ENCODE data around the gene PPM1J.

PPM1J gene

DNA sequence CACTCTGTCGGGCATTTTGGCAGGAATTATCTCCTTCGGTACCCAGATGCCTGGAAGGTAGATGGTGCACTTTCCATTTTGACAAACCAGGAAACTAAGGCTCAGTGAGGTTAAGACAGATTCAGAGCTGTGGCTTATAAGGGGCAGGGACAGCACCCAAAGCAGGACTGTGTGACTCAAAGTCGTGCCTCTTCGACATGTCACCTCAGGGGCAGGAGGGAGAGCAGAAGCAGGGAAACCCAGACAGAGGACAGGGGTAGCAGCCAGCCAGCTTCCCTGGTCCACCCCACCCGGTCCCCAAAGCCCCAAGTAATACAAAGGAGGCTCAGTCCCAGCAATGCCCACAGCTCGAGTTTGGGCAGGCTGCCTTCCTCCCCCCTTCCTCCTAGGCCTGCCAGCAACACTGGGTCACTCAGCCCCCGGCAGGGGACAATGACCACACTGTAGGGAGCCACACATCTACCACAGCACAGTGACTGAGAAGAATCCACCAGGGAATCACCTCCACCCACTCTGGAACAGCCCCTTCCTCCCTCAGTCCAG lies 10.7 kb downstream of the PPM1J start:
- no peak for DNase-seq (ENCODE audit: low read depth)

DNA sequence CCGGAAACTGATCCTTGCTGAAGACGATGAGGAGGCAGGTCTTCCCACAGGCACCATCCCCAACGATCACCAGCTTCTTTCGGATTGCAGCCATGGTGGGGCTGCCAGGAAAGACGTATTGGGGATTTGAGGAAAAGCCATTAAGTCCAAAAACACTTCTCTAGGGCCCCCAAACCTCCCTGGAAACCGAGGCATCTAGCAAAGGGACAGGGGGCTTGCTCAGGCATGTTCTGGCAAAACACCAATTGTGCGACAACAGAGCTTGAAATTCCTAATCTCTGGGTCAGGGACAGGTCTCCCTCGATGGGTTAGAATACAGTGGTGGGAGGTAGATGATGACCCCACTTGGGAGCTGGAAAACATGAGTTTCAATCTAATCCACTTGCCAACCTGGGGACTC lies 11.4 kb downstream of the PPM1J start:
- no peak for DNase-seq (ENCODE audit: low read depth)

GRCh38 chr1:112702420-112703261 lies 12.5 kb downstream of the PPM1J start:
- no peak for DNase-seq (ENCODE audit: low read depth)

DNA sequence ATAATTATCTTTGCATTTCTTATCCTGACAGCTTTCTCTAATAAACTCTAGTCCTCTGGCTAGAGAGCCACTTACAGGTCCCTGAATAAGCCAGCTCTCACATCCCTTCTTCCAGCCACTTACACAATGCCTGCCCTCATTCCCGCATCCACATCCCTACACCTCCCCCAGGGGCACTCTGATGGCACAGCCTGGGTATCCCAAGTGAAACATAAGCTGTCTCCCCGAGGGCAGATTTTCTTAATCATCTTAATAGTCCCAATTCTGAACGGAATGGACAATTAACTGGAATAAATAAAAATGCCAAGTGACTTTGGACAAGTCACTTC lies 13.1 kb downstream of the PPM1J start:
- DNase-seq (ENCODE audit: low read depth): no peak

DNA sequence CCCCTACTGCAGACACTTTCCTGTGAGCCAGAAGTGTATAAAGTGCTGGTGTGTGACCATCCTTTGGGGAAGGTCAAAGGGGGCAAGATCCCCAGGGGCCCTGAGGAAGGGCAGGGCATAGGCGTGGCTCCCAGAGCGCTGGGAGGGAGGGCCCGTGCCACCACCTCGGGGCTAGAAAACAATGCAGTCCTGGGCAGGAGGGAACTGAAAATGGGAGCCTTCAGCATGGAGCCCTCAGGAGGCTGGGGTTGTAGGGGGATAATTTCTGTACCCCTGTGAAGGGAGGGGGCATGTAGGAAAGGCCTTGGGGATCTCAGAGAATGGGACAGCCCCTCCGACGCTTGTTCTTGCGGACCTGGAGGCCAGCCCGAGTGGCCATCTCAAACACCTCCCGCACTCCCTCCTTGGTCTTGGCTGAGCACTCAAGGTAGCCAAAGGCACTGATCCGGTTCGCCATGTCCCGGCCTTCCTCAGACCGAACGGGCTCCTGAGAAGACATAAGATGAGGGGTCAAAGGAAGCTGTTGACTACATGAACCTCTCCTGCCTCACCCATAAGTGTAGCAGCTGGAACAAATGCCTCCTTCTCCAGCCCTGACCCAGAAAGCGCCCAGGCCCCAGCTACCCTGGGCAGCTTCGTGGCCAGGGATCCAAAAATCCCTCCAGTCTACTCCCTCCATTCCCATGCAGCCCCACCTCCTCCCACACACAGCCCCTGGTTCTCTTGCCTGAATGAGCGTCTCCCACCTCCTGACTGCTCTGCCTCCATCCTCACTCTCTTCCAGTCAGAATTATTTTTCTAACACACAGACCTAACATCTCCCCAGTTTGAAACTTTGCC lies 13.7 kb downstream of the PPM1J start:
- DNase-seq (ENCODE audit: low read depth): no peak

DNA sequence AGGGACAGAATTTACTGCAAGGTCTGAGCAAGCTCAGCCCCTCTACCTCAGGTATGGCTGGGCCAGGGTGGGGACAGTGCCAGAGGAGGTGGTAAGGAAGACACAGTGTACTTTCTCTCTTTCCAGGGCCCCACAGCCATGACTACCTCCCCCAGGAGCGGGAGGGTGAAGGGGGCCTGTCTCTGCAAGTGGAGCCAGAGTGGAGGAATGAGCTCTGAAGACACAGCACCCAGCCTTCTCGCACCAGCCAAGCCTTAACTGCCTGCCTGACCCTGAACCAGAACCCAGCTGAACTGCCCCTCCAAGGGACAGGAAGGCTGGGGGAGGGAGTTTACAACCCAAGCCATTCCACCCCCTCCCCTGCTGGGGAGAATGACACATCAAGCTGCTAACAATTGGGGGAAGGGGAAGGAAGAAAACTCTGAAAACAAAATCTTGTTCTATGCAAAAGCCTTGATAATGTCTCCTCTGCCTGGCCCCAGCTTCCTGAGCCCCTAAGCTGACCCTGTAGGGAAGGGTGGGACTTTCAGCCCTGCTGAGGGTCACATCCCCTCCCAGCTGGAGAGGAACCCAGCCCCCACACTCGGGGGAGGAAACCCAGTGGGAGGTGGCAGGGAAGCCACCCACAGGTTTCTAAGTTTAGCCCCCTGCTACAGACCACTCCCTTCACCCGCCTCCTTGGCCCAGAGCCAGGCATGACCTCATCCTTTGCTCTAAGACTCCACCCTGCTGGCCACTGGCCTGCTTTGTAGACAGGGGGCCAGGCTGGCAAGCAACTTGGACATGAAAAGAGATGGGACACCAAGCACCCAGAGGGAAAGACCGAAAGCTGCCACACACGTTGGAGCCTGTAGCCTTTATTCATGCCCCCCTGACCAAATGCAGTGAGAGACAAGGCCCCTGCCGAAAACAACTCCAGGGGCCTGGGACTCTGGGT lies 14.6 kb downstream of the PPM1J start:
- DNase-seq (ENCODE audit: low read depth): peak; percentile 96

- DNase-seq (ENCODE audit: low read depth): no peak
Measured at GRCh38 chr1:112699425-112700144, 15.5 kb downstream of the PPM1J start.

GRCh38 chr1:112698366-112699310 lies 16.5 kb downstream of the PPM1J start:
- no peak for DNase-seq (ENCODE audit: low read depth)

- DNase-seq (ENCODE audit: low read depth): no peak
Measured at GRCh38 chr1:112697781-112698201, 17.3 kb downstream of the PPM1J start.

- no peak for DNase-seq (ENCODE audit: low read depth)
Measured at GRCh38 chr1:112696578-112697314, 18.4 kb downstream of the PPM1J start.

DNA sequence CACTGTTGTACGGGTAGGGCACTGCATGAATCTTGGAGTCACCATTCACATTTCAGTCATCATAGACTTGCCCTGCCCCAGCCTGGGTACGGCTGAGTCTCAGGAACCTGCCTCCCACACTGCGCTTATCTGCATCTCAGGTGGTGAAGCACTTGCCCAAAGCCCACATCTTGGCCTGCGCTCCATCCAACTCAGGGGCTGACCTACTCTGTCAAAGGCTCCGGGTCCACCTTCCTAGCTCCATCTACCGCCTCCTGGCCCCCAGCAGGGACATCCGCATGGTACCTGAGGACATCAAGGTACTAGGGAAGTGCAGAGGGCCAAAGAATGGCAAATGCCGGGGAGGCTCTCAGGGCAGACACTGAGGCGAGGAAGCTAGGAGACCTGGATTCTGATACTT lies 19.9 kb downstream of the PPM1J start:
- no peak for DNase-seq (ENCODE audit: low read depth)

DNA sequence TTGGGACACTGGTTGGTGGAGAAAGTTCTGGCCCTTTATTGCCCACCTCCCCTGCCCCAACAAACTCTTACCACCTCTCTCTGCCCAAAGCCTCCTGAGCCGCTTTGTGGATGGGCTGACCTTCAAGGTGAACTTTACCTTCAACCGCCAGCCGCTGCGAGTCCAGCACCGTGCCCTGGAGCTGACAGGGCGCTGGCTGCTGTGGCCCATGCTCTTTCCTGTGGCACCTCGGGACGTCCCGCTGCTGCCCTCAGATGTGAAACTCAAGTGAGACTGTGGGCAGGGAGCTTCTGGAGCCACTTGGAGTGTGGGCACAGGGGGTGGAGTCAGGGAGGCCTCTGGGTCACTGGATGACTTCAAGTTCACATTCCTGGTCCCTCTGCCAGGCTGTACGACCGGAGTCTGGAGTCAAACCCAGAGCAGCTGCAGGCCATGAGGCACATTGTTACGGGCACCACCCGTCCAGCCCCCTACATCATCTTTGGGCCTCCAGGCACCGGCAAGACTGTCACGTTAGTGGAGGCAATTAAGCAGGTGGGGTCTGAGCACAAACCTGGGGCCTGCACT lies 20.7 kb downstream of the PPM1J start:
- no peak for DNase-seq (ENCODE audit: low read depth)

- no peak for DNase-seq (ENCODE audit: low read depth)
Measured at GRCh38 chr1:112693821-112694220, 21.3 kb downstream of the PPM1J start.

- no peak for DNase-seq (ENCODE audit: low read depth)
Measured at GRCh38 chr1:112692681-112693080, 22.5 kb downstream of the PPM1J start.

- no peak for DNase-seq (ENCODE audit: low read depth)
Measured at GRCh38 chr1:112689842-112690237, 25.3 kb downstream of the PPM1J start.

DNA sequence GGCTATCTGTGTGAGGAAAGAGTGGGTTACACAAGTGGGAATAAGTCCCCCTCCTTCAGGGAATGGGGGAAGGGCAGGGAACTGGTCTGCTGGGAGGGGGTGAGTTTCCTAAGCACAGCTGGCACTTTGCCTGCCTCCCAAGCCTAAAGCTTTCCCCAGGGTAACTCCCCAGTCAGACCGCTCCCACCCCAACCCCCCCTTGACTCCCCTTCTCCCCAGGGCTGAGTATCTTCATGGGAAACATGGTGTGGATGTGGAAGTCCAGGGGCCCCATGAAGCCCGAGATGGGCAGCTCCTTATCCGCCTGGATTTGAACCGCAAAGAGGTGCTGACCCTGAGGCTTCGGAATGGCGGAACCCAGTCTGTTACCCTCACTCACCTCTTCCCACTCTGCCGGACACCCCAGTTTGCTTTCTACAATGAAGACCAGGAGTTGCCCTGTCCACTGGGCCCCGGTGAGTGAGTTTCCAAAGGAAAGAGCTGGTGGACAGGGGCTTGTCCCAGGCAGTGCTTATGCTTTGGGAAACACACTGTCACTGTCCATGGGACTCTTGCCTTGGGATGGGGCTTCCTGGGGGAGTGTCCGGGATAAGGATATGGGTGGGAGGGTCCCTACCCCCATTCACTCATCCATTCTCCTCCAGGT lies 25.8 kb downstream of the PPM1J start:
- no peak for DNase-seq (ENCODE audit: low read depth)

DNA sequence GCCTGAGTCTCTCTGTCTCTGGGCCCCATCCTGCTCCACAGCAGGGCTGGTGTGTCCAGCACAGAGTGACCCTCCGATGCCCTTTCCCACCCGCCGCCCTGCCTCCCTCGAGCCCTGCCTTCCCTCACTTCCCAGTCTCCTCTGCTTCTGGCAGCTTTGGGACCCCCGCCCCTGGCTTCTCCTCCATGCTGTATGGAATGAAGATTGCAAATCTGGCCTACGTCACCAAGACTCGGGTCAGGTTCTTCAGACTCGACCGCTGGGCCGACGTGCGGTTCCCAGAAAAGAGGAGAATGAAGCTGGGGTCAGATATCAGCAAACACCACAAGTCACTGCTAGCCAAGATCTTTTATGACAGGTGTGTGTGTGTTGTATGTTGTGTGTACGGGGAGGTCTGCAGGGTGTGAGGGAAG lies 26.3 kb downstream of the PPM1J start:
- no peak for DNase-seq (ENCODE audit: low read depth)

GRCh38 chr1:112687785-112688496 lies 27.2 kb downstream of the PPM1J start:
- DNase-seq (ENCODE audit: low read depth): no peak

Data from iris pigment epithelial cell (primary cell).